ENCODE data around the gene GATA1. TPM values are rescaled to one million over a fixed set of nuclear protein-coding genes. Genes with fewer than 3 reads are reported as not detected.

GATA1 gene
- total RNA-seq: under 1 TPM; 0.23 to 0.64 (median 0.43) TPM
- total RNA-seq (2013): not detected
- total RNA-seq: 0 to 0.95 (median 0.17) reads per million in 29 experiments

- ChIA-PET CTCF (no interaction called here), POLR2A (no interaction called here)
- ATAC-seq (replicated peaks in 1 of 4) (no peak), DNase-seq (no peak)
- Mint-ChIP-seq H3K4me3 (no peak within 1 kb of the TSS), H3K27me3 (peaks cover 0 to 22% of the 10 kb centered on the region in 2 donors), H3K27ac (no peak within 1 kb of the TSS), H3K9me3 (no peaks in the 10 kb centered on the region), H3K4me1 (peaks cover 6 to 15% (median 15%) of the 10 kb centered on the region in 3 donors), H3K36me3 (no peaks in the 10 kb centered on the region)
- Histone ChIP-seq H3K4me1 (ENCODE audit: control insufficient read depth in 1 of 2, extremely low read depth in 1 of 2, insufficient read depth in 2 of 2, low read length in 2 of 2) (peaks cover 0 to 6% of the 10 kb centered on the region in 2 experiments), H3K27ac (ENCODE audit: low read length) (no peak within 1 kb of the TSS), H3K36me3 (ENCODE audit: control insufficient read depth in 2 of 2, extremely low read depth in 1 of 2, insufficient read depth in 1 of 2, low read length in 1 of 2) (no peaks in the 10 kb centered on the region), H3K9me3 (no peaks in the 10 kb centered on the region), H3K4me3 (ENCODE audit: control insufficient read depth in 1 of 2, extremely low read depth in 1 of 2, low read length in 1 of 2) (no peak within 1 kb of the TSS), H3K27me3 (replicated peaks in 1 of 2; ENCODE audit: control insufficient read depth in 2 of 2, extremely low read depth in 1 of 2, insufficient read depth in 2 of 2, low read length in 1 of 2) (peaks cover 2% of the 10 kb centered on the region in 2 experiments)
- no CpG with 5 or more reads among the region's 7 CpGs for WGBS (ENCODE audit: insufficient coverage)
These were observed at the start of gene GATA1 for GRCh38 chrX:48786341-48786800. Gene GATA1, plus strand, starts transcription at chrX:48786590. Its CDS starts 4,520 bp downstream, at chrX:48791110.

- peak overlapping the region; percentile 86 to 96 (median 87) for H3K4me3 Mint-ChIP-seq
- H3K4me3 ChIP-seq (ENCODE audit: control insufficient read depth in 1 of 2, extremely low read depth in 1 of 2, low read length in 1 of 2): peak overlapping the region; percentile 5 to 76
- H3K36me3 ChIP-seq (ENCODE audit: control insufficient read depth in 2 of 2, extremely low read depth in 1 of 2, insufficient read depth in 1 of 2, low read length in 1 of 2): no peaks in the 10 kb centered on the region
- POLR2A ChIA-PET: interaction anchor here (0.8 to 1.3 kb wide), 5 partner anchors 16 to 65 kb away, joined by 3 to 10 read pairs (median 3); partner anchors contain the start of gene HDAC6 (in 1 of the 2)
- H3K4me1 Mint-ChIP-seq: peaks cover 18 to 26% (median 23%) of the 10 kb centered on the region in 3 donors
- 0% methylated on average over 8 of the region's 10 CpGs for WGBS (ENCODE audit: insufficient coverage)
- H3K9me3 Mint-ChIP-seq: no peaks in the 10 kb centered on the region
- H3K27ac Mint-ChIP-seq: peak overlapping the region; percentile 93 to 100
- H3K27me3 ChIP-seq (replicated peaks in 1 of 2; ENCODE audit: control insufficient read depth in 2 of 2, extremely low read depth in 1 of 2, insufficient read depth in 2 of 2, low read length in 1 of 2): no peaks in the 10 kb centered on the region
- H3K36me3 Mint-ChIP-seq: no peaks in the 10 kb centered on the region
- DNase-seq (no peak), ATAC-seq (replicated peaks in 1 of 4) (no peak)
- peaks cover 0 to 18% of the 10 kb centered on the region in 2 experiments for H3K4me1 ChIP-seq (ENCODE audit: control insufficient read depth in 1 of 2, extremely low read depth in 1 of 2, insufficient read depth in 2 of 2, low read length in 2 of 2)
- H3K9me3 ChIP-seq: no peaks in the 10 kb centered on the region
- CTCF ChIA-PET: interaction anchor here in 1 of 2 donors (0.9 to 1.5 kb wide), 5 partner anchors 17 to 89 kb away, joined by 3 to 7 read pairs (median 4); partner anchors contain the start of genes HDAC6 and SUV39H1
- peak overlapping the region; percentile 93 for H3K27ac ChIP-seq (ENCODE audit: low read length)
- H3K27me3 Mint-ChIP-seq: no peaks in the 10 kb centered on the region
These were observed 49.5 kb upstream of the GATA1 start for GRCh38 chrX:48736878-48737212.

GRCh38 chrX:48737213-48737938 is 49.0 kb upstream of the GATA1 start:
- H3K9me3 ChIP-seq: no peaks in the 10 kb centered on the region
- peaks cover 0 to 18% of the 10 kb centered on the region in 2 experiments for H3K4me1 ChIP-seq (ENCODE audit: control insufficient read depth in 1 of 2, extremely low read depth in 1 of 2, insufficient read depth in 2 of 2, low read length in 2 of 2)
- peak overlapping the region; percentile 86 to 96 (median 87) for H3K4me3 Mint-ChIP-seq
- 1% methylated on average over 14 of the region's 48 CpGs for WGBS (ENCODE audit: insufficient coverage)
- ChIA-PET CTCF (interaction anchor here in 1 of 2 donors (0.9 to 1.5 kb wide), 5 partner anchors 18 to 89 kb away, joined by 3 to 7 read pairs (median 4); partner anchors contain the start of genes HDAC6 and SUV39H1), POLR2A (interaction anchor here (0.8 to 1.3 kb wide), 5 partner anchors 17 to 65 kb away, joined by 3 to 10 read pairs (median 3); partner anchors contain the start of gene HDAC6 (in 1 of the 2))
- ATAC-seq (replicated peaks in 1 of 4): peak; percentile 95 to 98 (median 98)
- H3K36me3 Mint-ChIP-seq: no peaks in the 10 kb centered on the region
- DNase-seq: peak; percentile 61 to 94 (median 85)
- H3K27me3 Mint-ChIP-seq: no peaks in the 10 kb centered on the region
- no peaks in the 10 kb centered on the region for H3K27me3 ChIP-seq (replicated peaks in 1 of 2; ENCODE audit: control insufficient read depth in 2 of 2, extremely low read depth in 1 of 2, insufficient read depth in 2 of 2, low read length in 1 of 2)
- H3K9me3 Mint-ChIP-seq: no peaks in the 10 kb centered on the region
- peak overlapping the region; percentile 93 for H3K27ac ChIP-seq (ENCODE audit: low read length)
- H3K4me1 Mint-ChIP-seq: peaks cover 18 to 24% (median 23%) of the 10 kb centered on the region in 3 donors
- H3K4me3 ChIP-seq (ENCODE audit: control insufficient read depth in 1 of 2, extremely low read depth in 1 of 2, low read length in 1 of 2): peak overlapping the region; percentile 63 to 76
- no peaks in the 10 kb centered on the region for H3K36me3 ChIP-seq (ENCODE audit: control insufficient read depth in 2 of 2, extremely low read depth in 1 of 2, insufficient read depth in 1 of 2, low read length in 1 of 2)
- peak overlapping the region; percentile 93 to 100 for H3K27ac Mint-ChIP-seq

GRCh38 chrX:48737940-48738339 is 48.5 kb upstream of the GATA1 start:
- Histone ChIP-seq H3K27me3 (replicated peaks in 1 of 2; ENCODE audit: control insufficient read depth in 2 of 2, extremely low read depth in 1 of 2, insufficient read depth in 2 of 2, low read length in 1 of 2) (no peaks in the 10 kb centered on the region), H3K9me3 (no peaks in the 10 kb centered on the region), H3K4me3 (ENCODE audit: control insufficient read depth in 1 of 2, extremely low read depth in 1 of 2, low read length in 1 of 2) (peak overlapping the region; percentile 63 to 76), H3K27ac (ENCODE audit: low read length) (peak overlapping the region; percentile 93), H3K4me1 (ENCODE audit: control insufficient read depth in 1 of 2, extremely low read depth in 1 of 2, insufficient read depth in 2 of 2, low read length in 2 of 2) (peaks cover 0 to 18% of the 10 kb centered on the region in 2 experiments), H3K36me3 (ENCODE audit: control insufficient read depth in 2 of 2, extremely low read depth in 1 of 2, insufficient read depth in 1 of 2, low read length in 1 of 2) (no peaks in the 10 kb centered on the region)
- no peak for ATAC-seq (replicated peaks in 1 of 4)
- peak overlapping the region; percentile 86 to 96 (median 87) for H3K4me3 Mint-ChIP-seq
- H3K9me3 Mint-ChIP-seq: no peaks in the 10 kb centered on the region
- ChIA-PET POLR2A (no interaction called here), CTCF (interaction anchor here in 1 of 2 donors (1.1 to 1.5 kb wide), 2 partner anchors 19 to 63 kb away, joined by 4 to 7 read pairs; partner anchors contain the start of gene HDAC6)
- no CpG with 5 or more reads among the region's 7 CpGs for WGBS (ENCODE audit: insufficient coverage)
- H3K4me1 Mint-ChIP-seq: peaks cover 18 to 24% (median 23%) of the 10 kb centered on the region in 3 donors
- no peak for DNase-seq
- H3K27me3 Mint-ChIP-seq: no peaks in the 10 kb centered on the region
- no peaks in the 10 kb centered on the region for H3K36me3 Mint-ChIP-seq
- peak overlapping the region; percentile 93 to 100 for H3K27ac Mint-ChIP-seq

- Histone ChIP-seq H3K27ac (ENCODE audit: low read length) (no peak overlapping the region), H3K36me3 (ENCODE audit: control insufficient read depth in 2 of 2, extremely low read depth in 1 of 2, insufficient read depth in 1 of 2, low read length in 1 of 2) (no peaks in the 10 kb centered on the region), H3K9me3 (no peaks in the 10 kb centered on the region), H3K27me3 (replicated peaks in 1 of 2; ENCODE audit: control insufficient read depth in 2 of 2, extremely low read depth in 1 of 2, insufficient read depth in 2 of 2, low read length in 1 of 2) (no peaks in the 10 kb centered on the region), H3K4me3 (ENCODE audit: control insufficient read depth in 1 of 2, extremely low read depth in 1 of 2, low read length in 1 of 2) (no peak overlapping the region), H3K4me1 (ENCODE audit: control insufficient read depth in 1 of 2, extremely low read depth in 1 of 2, insufficient read depth in 2 of 2, low read length in 2 of 2) (peaks cover 0 to 9% of the 10 kb centered on the region in 2 experiments)
- CTCF ChIA-PET: no interaction called here
- POLR2A ChIA-PET: no interaction called here
- ATAC-seq (replicated peaks in 1 of 4) (no peak), DNase-seq (no peak)
- WGBS (ENCODE audit: insufficient coverage): 100% methylated on average over 2 of the region's 8 CpGs
- no peaks in the 10 kb centered on the region for H3K9me3 Mint-ChIP-seq
- H3K36me3 Mint-ChIP-seq: no peaks in the 10 kb centered on the region
- no peak overlapping the region for H3K4me3 Mint-ChIP-seq
- H3K4me1 Mint-ChIP-seq: peaks cover 9 to 12% (median 12%) of the 10 kb centered on the region in 3 donors
- no peaks in the 10 kb centered on the region for H3K27me3 Mint-ChIP-seq
- no peak overlapping the region for H3K27ac Mint-ChIP-seq
These were observed 44.6 kb upstream of the GATA1 start for GRCh38 chrX:48741834-48742233.

- WGBS (ENCODE audit: insufficient coverage): no CpG with 5 or more reads among the region's 4 CpGs
- Histone ChIP-seq H3K4me3 (ENCODE audit: control insufficient read depth in 1 of 2, extremely low read depth in 1 of 2, low read length in 1 of 2) (no peak overlapping the region), H3K36me3 (ENCODE audit: control insufficient read depth in 2 of 2, extremely low read depth in 1 of 2, insufficient read depth in 1 of 2, low read length in 1 of 2) (no peaks in the 10 kb centered on the region), H3K27me3 (replicated peaks in 1 of 2; ENCODE audit: control insufficient read depth in 2 of 2, extremely low read depth in 1 of 2, insufficient read depth in 2 of 2, low read length in 1 of 2) (no peaks in the 10 kb centered on the region), H3K9me3 (no peaks in the 10 kb centered on the region), H3K27ac (ENCODE audit: low read length) (no peak overlapping the region), H3K4me1 (ENCODE audit: control insufficient read depth in 1 of 2, extremely low read depth in 1 of 2, insufficient read depth in 2 of 2, low read length in 2 of 2) (no peaks in the 10 kb centered on the region)
- ChIA-PET CTCF (no interaction called here), POLR2A (no interaction called here)
- DNase-seq (no peak), ATAC-seq (replicated peaks in 1 of 4) (no peak)
- Mint-ChIP-seq H3K27me3 (peaks cover 0 to 4% of the 10 kb centered on the region in 2 donors), H3K36me3 (no peaks in the 10 kb centered on the region), H3K4me1 (no peaks in the 10 kb centered on the region), H3K27ac (no peak overlapping the region), H3K9me3 (no peaks in the 10 kb centered on the region), H3K4me3 (no peak overlapping the region)
These were observed 41.2 kb upstream of the GATA1 start for GRCh38 chrX:48745222-48745621.
